PC-3 (cell line): Measurements from ENCODE around the gene CASZ1. TPM values are rescaled to one million over a fixed set of nuclear protein-coding genes. Genes with fewer than 3 reads are reported as not detected.

Experiments used
- ATAC-seq: fragments of 200-7000 bp; cut with Tn5 transposase; 2 replicates; pipeline ENCODE4 v1.9.1; 2020; ENCODE audit warnings: mild to moderate bottlenecking, moderate library complexity
- BruUV-seq: library from RNA; stranded (reverse); fragments of 400-500 nt; replicated peaks from 2 replicates; lab custom pipeline; 2021; lab: Mats Ljungman, UMichigan
- CTCF ChIA-PET: fragments of 300-600 bp; sonication (Branson Sonifier 250); formaldehyde crosslinking; loops from one replicate; lab custom pipeline; 2022; ENCODE audit warnings: antibody characterized with exemption; lab: Charles Lee
- POLR2A ChIA-PET: fragments of 300-600 bp; sonication (Branson Sonifier 250); formaldehyde crosslinking; loops from one replicate; lab custom pipeline; 2022; ENCODE audit warnings: antibody characterized with exemption; ENCODE audit not compliant: unreplicated experiment; lab: Charles Lee
- DNase-seq: peaks from one replicate; pipeline ENCODE4 v3.0.0-alpha.2; 2015
- H2AFZ ChIP-seq: fragments of 300-600 bp; sonication (generic); 2 replicates; pipeline ENCODE4 v1.6.0; 2016; ENCODE audit warnings: antibody characterized with exemption, low read length
- H3F3A ChIP-seq: fragments of 300-600 bp; sonication (generic); one replicate; pipeline ENCODE4 v1.6.0; 2017; ENCODE audit warnings: antibody characterized with exemption, low read length, control low read depth, mild to moderate bottlenecking; ENCODE audit not compliant: unreplicated experiment
- H3K27ac ChIP-seq: fragments of 300-600 bp; sonication (generic); 2 replicates; pipeline ENCODE4 v1.5.1; 2016; ENCODE audit warnings: mild to moderate bottlenecking, low read length
- H3K27me3 ChIP-seq: fragments of 300-600 bp; sonication (generic); 2 replicates; pipeline ENCODE4 v1.6.1; 2016; ENCODE audit warnings: low read length, mixed read lengths
- H3K36me3 ChIP-seq: fragments of 300-600 bp; sonication (generic); 2 replicates; pipeline ENCODE4 v1.6.1; 2016; ENCODE audit warnings: low read depth, mixed run types, low read length, mixed read lengths
- H3K4me1 ChIP-seq: fragments of 300-600 bp; sonication (generic); 2 replicates; pipeline ENCODE4 v1.5.1; 2016; ENCODE audit warnings: low read length; ENCODE audit not compliant: insufficient read depth
- H3K4me2 ChIP-seq: fragments of 300-600 bp; sonication (generic); 2 replicates; pipeline ENCODE4 v1.6.0; 2016; ENCODE audit warnings: low read length
- H3K4me3 ChIP-seq: fragments of 300-600 bp; sonication (generic); 2 replicates; pipeline ENCODE4 v1.5.1; 2016; ENCODE audit warnings: mild to moderate bottlenecking, low read length, mixed read lengths
- H3K79me2 ChIP-seq: fragments of 300-600 bp; sonication (generic); 2 replicates; pipeline ENCODE4 v1.6.1; 2017; ENCODE audit warnings: low read length, mixed read lengths
- H3K9ac ChIP-seq: fragments of 300-600 bp; sonication (generic); 2 replicates; pipeline ENCODE4 v1.6.0; 2016; ENCODE audit warnings: mild to moderate bottlenecking, low read length
- H3K9me2 ChIP-seq: fragments of 300-600 bp; sonication (generic); replicated peaks from 2 replicates; pipeline ENCODE4 v1.6.1; 2016; ENCODE audit warnings: mixed run types, low read length, mixed read lengths
- H3K9me3 ChIP-seq: fragments of 300-600 bp; sonication (generic); 2 replicates; pipeline ENCODE4 v1.6.1; 2016; ENCODE audit warnings: low read length, mixed read lengths
- H4K20me1 ChIP-seq: fragments of 300-600 bp; sonication (generic); 2 replicates; pipeline ENCODE4 v1.6.1; 2016; ENCODE audit warnings: low read length, mixed read lengths
- EZH2 ChIP-seq: fragments of 300-600 bp; sonication (generic); IDR thresholded peaks from one replicate; pipeline ENCODE4 v1.6.1; 2017; ENCODE audit warnings: antibody characterized with exemption, mild to moderate bottlenecking, low read length; ENCODE audit not compliant: unreplicated experiment
- EZH2phosphoT487 ChIP-seq: fragments of 300-600 bp; sonication (generic); IDR thresholded peaks from 2 replicates; pipeline ENCODE4 v1.6.1; 2018; ENCODE audit warnings: mild to moderate bottlenecking, antibody characterized with exemption, low read length, borderline replicate concordance
- intact Hi-C: fragments of 100-400 bp; cut with micrococcal nuclease; formaldehyde crosslinking; loops from 2 replicates; pipeline ENCODE4 v1.9.0; 2023
- total RNA-seq: library from RNA; depleted of rRNA; stranded (reverse); fragments of >200 nt; gene quantifications from 2 replicates; pipeline ENCODE4 v1.2.3, GENCODE V29; 2014
- TF ChIP-seq, protein P1 (sequence below): fragments of 300-600 bp; sonication (generic); conservative IDR thresholded peaks from 2 replicates; pipeline ENCODE4 v1.5.1; 2017; ENCODE audit warnings: antibody characterized with exemption, low read depth, mild to moderate bottlenecking, low read length

The CASZ1 gene
- total RNA-seq, 1 experiment from 2014 or later, result 12.8 TPM

DNA sequence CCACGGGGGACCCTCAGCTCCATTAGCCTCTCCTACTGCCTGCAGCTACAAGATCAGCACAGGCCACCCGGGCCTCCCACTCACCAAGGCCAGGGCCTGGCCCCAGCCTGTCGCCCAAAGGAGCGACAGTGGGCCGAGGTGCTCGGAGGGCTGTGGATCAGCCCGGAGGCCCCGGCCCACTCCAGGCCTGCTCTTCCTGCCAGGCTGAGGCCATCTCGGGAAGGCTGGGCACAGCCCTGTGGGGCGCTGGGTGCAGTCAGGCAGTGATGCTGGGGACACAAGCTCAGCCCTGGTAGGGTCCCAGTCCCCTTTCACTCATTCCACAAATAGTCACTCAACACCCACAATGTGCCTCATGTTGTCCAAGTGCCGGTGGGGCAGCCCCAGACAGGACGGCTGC lies 58.8 kb downstream of the CASZ1 start:
- Histone ChIP-seq H3K36me3 (no peaks in the 10 kb centered on the region), H4K20me1 (no peaks in the 10 kb centered on the region), H3K4me3 (no peak overlapping the region), H3K4me1 (no peaks in the 10 kb centered on the region), H3K4me2 (no peak overlapping the region), H3K79me2 (no peaks in the 10 kb centered on the region), H2AFZ (no peak overlapping the region), H3K9ac (no peak overlapping the region), H3K9me3 (no peaks in the 10 kb centered on the region), H3F3A (no peaks in the 10 kb centered on the region), H3K27me3 (no peaks in the 10 kb centered on the region), H3K27ac (no peak overlapping the region), H3K9me2 (no peaks in the 10 kb centered on the region)
- ChIA-PET POLR2A (interaction anchor here (0.6 kb wide), 1 partner anchor 277 kb away, joined by 4 read pairs; no protein-coding TSS in a partner anchor), CTCF (no interaction called here)
- DNase-seq (no peak), ATAC-seq (no peak)
- intact Hi-C loops, result no loop called here
- TF ChIP-seq EZH2 (no peak), EZH2phosphoT487 (no peak)
- TF ChIP-seq, protein P1, sequence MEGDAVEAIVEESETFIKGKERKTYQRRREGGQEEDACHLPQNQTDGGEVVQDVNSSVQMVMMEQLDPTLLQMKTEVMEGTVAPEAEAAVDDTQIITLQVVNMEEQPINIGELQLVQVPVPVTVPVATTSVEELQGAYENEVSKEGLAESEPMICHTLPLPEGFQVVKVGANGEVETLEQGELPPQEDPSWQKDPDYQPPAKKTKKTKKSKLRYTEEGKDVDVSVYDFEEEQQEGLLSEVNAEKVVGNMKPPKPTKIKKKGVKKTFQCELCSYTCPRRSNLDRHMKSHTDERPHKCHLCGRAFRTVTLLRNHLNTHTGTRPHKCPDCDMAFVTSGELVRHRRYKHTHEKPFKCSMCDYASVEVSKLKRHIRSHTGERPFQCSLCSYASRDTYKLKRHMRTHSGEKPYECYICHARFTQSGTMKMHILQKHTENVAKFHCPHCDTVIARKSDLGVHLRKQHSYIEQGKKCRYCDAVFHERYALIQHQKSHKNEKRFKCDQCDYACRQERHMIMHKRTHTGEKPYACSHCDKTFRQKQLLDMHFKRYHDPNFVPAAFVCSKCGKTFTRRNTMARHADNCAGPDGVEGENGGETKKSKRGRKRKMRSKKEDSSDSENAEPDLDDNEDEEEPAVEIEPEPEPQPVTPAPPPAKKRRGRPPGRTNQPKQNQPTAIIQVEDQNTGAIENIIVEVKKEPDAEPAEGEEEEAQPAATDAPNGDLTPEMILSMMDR, result no peak
- BruUV-seq, result no TSS peak

DNA sequence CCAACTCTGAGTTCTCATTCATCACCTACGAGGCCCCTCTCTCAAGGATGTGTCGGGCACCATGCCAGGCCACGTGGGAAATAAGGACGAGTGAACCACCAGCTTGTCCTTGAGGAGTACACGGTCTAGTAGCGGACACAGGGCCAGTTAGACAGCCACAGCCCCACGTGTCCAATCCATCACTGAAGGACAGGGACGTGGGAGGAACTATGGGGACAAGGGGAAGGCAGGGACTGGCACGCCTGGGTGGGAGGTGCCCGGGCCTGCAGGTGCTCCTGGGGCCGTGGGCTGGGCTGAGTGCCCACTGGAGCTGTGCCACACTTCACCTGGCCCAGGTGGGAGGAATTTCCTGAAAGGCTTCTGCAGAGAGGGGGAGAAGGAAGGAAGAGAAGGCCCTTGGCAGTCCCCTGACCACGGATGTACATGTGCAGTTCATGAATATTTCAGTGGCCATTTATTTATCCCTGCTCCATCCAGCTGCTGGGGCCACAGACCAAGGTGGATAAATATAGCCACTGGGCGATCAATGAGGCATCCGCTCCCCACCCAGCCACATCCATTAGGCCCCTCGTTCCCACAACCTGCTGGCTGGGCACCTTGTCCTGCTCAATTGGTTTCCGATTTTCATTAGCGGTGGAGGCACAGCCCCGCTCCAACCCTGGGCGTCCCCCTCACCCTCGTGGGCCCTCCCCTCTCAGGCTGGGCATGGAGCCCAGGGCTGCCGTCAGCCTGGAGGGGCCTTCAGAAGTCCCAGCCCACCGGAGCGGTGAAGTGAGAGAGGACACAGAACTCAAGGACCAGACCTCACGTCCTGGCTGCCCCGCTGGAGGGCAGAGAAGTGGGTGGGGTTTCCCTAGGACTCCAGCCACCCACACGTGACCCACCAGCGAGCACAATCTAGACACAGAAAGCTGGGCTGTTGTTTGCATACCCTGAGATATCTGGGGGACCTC lies 59.5 kb downstream of the CASZ1 start:
- Histone ChIP-seq H3K4me3 (no peak overlapping the region), H3K4me1 (no peaks in the 10 kb centered on the region), H2AFZ (no peak overlapping the region), H3K4me2 (no peak overlapping the region), H3K27ac (no peak overlapping the region), H3K9ac (no peak overlapping the region), H4K20me1 (no peaks in the 10 kb centered on the region), H3K79me2 (no peaks in the 10 kb centered on the region), H3K36me3 (no peaks in the 10 kb centered on the region), H3K27me3 (no peaks in the 10 kb centered on the region), H3K9me2 (no peaks in the 10 kb centered on the region), H3K9me3 (no peaks in the 10 kb centered on the region), H3F3A (no peaks in the 10 kb centered on the region)
- no TSS peak for BruUV-seq
- no peak for DNase-seq
- POLR2A ChIA-PET, result interaction anchor here (0.6 kb wide), 1 partner anchor 277 kb away, joined by 4 read pairs; no protein-coding TSS in a partner anchor
- CTCF ChIA-PET, result no interaction called here
- no peak for ATAC-seq
- intact Hi-C loops, result no loop called here
- no peak for TF ChIP-seq EZH2phosphoT487
- no peak for TF ChIP-seq EZH2
- TF ChIP-seq, protein P1, result no peak
